Retinal pigment epithelial cell (primary cell): ENCODE measurements around the gene MT1B.

Experiments used
- DNase-seq: peaks from one replicate; pipeline ENCODE4 v3.0.0-alpha.2; 2010; ENCODE audit warnings: low read depth
- H3K4me3 ChIP-seq: 2 replicates; pipeline ENCODE4 v1.5.1; 2011; ENCODE audit warnings: mild to moderate bottlenecking, low read length, control low read depth, moderate library complexity
- CTCF ChIP-seq: conservative IDR thresholded peaks from 2 replicates; pipeline ENCODE4 v1.5.1; 2011; ENCODE audit warnings: low read depth, low read length, control low read depth, inconsistent platforms

Gene MT1B

GRCh38 chr16:56647641-56648431 lies 3.9 kb upstream of the MT1B start:
- DNase-seq: no peak
- no peak overlapping the region for H3K4me3 ChIP-seq
- TF ChIP-seq CTCF: no peak

- H3K4me3 ChIP-seq: no peak overlapping the region
- no peak for TF ChIP-seq CTCF
- no peak for DNase-seq
These were observed 2.4 kb upstream of the MT1B start for GRCh38 chr16:56649271-56649670.

- no peak for TF ChIP-seq CTCF
- H3K4me3 ChIP-seq: no peak overlapping the region
- no peak for DNase-seq
These were observed 1.9 kb upstream of the MT1B start for GRCh38 chr16:56649820-56650219.

GRCh38 chr16:56652600-56652999 lies 914 bp downstream of the MT1B start:
- DNase-seq: no peak
- TF ChIP-seq CTCF: no peak
- H3K4me3 ChIP-seq: no peak overlapping the region

GRCh38 chr16:56653218-56653617 lies 1.5 kb downstream of the MT1B start:
- no peak overlapping the region for H3K4me3 ChIP-seq
- DNase-seq: no peak
- no peak for TF ChIP-seq CTCF

GRCh38 chr16:56657555-56658326 lies 6.1 kb downstream of the MT1B start, which contains the start of gene MT1F:
Gene MT1F, plus strand, starts transcription at chr16:56657959. Its CDS starts 100 bp downstream, at chr16:56658059.
- DNase-seq: no peak
- H3K4me3 ChIP-seq: peak within 1 kb of the TSS; percentile 60
- TF ChIP-seq CTCF: no peak
